HEK293T (cell line): Measurements from ENCODE around the gene ZNF212.

Experiments
- ARNT ChIP-seq: fragments of 450-650 bp; IDR thresholded peaks from 2 replicates; pipeline ENCODE4 v1.6.1; 2017; ENCODE audit warnings: mild to moderate bottlenecking
- CTBP1 ChIP-seq: fragments of 450-650 bp; IDR thresholded peaks from 2 replicates; pipeline ENCODE4 v1.6.1; 2016; ENCODE audit warnings: borderline replicate concordance
- ELF4 ChIP-seq: fragments of 450-650 bp; IDR thresholded peaks from 2 replicates; pipeline ENCODE4 v1.6.1; 2017; ENCODE audit warnings: antibody characterized with exemption
- FOXA1 ChIP-seq: fragments of 450-650 bp; IDR thresholded peaks from 2 replicates; pipeline ENCODE4 v1.6.1; 2016; ENCODE audit warnings: mild to moderate bottlenecking
- FOXK2 ChIP-seq: fragments of 450-650 bp; IDR thresholded peaks from 2 replicates; pipeline ENCODE4 v1.6.1; 2016; ENCODE audit warnings: mild to moderate bottlenecking
- FOXM1 ChIP-seq: fragments of 450-650 bp; IDR thresholded peaks from 2 replicates; pipeline ENCODE4 v1.6.1; 2017; ENCODE audit warnings: mild to moderate bottlenecking, borderline replicate concordance
- SP1 ChIP-seq: fragments of 450-650 bp; IDR thresholded peaks from 2 replicates; pipeline ENCODE4 v1.6.1; 2017
- TARDBP ChIP-seq: fragments of 450-650 bp; IDR thresholded peaks from 2 replicates; pipeline ENCODE4 v1.6.1; 2016

GRCh38 chr7:149229526-149229925, 9.9 kb upstream of the ZNF212 start:
- TF ChIP-seq ARNT, result no peak
- no peak for TF ChIP-seq FOXM1
- TF ChIP-seq ELF4, result peak; percentile 13; the same call in 1 of the 2 replicates
- no peak for TF ChIP-seq TARDBP
- no peak for TF ChIP-seq FOXK2
- TF ChIP-seq FOXA1, result no peak
- no peak for TF ChIP-seq CTBP1
- TF ChIP-seq SP1, result no peak
